HG02885 (cell line): ENCODE results near the gene UPK1B.
"Not testable (repeated sequence)": the region's sequence is repeated elsewhere in the genome, so short reads cannot be mapped to it uniquely, and the experiment has no call there.

Source experiments
- ATAC-seq: cut with Tn5 transposase; IDR thresholded peaks from one replicate; pipeline ENCODE4 v1.9.1; 2021; ENCODE audit warnings: mild to moderate bottlenecking; ENCODE audit not compliant: unreplicated experiment, poor library complexity

Gene UPK1B

GRCh38 chr3:119243058-119243529 is 69.7 kb downstream of the UPK1B start:
- ATAC-seq, result not testable (repeated sequence)

DNA sequence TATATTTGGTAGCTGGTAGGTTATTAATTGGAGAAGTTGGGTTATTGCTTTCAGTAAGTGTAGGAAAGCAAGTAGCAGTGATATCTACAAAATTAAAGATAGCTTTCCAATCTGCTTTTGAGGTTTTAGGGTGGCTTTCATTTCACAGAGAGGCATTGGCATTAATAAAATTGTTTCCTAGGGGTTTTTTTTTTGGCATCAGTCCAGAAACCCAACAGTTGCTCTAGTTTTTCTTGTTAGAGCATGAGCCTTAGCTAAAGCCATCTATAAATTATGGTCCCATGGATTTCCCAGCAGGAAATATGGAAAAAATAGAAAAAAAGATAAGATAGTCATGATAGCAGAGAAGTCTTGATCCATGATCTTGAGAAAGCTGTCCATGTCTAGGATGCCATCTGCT is 70.3 kb downstream of the UPK1B start:
- ATAC-seq, result no peak

DNA sequence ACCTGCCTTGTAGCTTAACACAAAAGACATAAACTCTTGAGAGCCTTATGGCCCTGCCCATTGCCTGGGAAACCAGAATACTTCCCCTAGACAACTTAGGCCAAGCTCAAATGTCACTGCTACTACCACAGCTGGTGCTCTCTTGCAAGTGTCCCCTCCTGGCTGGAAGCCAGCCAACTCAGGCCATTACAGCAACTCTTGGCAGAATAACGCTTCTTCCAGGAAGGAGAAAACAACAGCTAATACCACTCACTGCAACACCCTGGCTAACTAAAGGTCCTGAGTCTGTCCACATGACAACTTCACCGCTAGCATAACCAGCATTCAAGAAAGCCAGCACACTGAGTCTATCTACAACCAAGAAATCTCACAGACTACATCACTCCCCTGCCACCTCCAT is 72.4 kb downstream of the UPK1B start:
- ATAC-seq, result no peak
